NCI-H748 (cell line): ENCODE measurements around the gene PM20D1.
"Not testable (repeated sequence)": the region's sequence is repeated elsewhere in the genome, so short reads cannot be mapped to it uniquely, and the experiment has no call there.

ENCODE experiments used
- DNase-seq: peaks from one replicate; lab custom pipeline; 2025; ENCODE audit not compliant: unreplicated experiment; lab: John Stamatoyannopoulos, UW

The PM20D1 gene, protein sequence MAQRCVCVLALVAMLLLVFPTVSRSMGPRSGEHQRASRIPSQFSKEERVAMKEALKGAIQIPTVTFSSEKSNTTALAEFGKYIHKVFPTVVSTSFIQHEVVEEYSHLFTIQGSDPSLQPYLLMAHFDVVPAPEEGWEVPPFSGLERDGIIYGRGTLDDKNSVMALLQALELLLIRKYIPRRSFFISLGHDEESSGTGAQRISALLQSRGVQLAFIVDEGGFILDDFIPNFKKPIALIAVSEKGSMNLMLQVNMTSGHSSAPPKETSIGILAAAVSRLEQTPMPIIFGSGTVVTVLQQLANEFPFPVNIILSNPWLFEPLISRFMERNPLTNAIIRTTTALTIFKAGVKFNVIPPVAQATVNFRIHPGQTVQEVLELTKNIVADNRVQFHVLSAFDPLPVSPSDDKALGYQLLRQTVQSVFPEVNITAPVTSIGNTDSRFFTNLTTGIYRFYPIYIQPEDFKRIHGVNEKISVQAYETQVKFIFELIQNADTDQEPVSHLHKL

DNA sequence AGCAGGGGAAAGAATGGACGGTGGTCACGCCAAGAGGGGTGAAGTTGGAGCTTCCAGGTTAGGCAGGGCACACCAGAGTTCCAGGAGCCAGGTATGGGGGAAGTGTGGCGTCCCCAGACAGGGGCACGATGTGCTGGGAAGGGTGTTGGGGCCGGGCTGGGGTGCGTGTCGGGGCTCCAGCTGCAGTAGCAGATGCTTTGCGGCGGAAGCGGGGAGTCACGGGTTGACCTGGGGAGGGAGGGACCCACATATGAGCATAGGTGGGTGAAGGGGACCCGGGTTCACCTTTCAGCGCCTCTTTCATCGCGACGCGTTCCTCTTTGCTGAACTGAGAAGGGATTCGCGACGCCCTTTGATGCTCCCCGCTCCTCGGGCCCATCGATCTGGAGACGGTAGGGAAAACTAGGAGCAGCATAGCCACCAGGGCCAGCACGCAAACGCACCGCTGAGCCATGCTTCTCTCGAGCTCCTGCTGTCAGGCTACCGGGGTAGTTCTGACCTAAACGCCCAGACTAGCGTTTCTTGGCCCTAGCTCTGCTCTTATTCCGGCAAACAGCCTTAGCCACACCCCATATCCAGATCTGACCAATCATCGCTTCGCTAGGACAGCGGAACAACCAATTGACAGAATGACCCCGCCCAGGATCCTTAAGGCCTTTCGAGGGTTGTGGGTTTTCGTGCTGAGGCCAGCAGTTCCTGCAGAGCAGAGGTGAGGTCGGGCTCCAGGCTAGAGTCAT lies at the start of gene PM20D1:
TSS of gene PM20D1 (minus strand) at position 514 of the 737 bp plus-strand sequence. CDS start at position 454, 60 bp downstream.
- no peak for DNase-seq

DNA sequence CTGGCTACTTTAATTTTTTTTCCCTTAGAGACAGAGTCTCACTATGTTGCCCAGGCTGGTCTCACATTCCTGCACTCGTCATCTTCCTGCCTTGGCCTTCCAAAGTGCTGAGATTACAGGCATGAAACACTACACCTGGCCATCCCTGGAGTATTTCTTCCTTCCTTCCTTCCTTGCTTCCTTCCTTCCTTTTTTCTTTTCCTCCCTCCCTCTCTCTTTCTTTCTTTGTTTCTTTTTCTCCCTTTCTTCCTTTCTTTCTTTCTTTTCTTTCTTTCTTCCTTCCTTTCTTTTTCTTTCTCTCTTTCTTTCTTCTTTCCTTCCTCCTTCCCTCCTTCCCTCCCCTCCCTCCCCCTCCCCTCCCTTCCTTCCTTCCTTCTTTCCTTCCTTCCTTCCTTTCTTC lies 46.4 kb upstream of the PM20D1 start:
- DNase-seq, result no peak

DNA sequence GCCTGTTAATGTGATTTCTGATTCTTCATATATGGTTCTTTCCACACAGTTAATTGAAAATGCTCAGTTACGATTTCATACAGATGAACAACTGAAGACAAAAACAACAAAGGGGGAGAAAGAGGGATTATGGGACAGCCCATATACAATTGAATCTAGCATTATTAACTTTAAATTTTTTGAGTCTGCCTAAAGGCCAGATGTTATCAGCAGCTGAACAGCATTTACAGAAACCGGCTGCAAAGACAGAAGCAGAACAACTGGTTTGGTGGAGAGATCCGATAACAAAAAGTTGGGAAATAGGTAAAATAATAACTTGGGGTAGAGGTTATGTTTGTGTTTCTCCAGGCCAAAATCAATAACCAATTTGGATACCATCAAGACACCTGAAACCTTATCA lies 44.2 kb upstream of the PM20D1 start:
- DNase-seq, result not testable (repeated sequence)

DNA sequence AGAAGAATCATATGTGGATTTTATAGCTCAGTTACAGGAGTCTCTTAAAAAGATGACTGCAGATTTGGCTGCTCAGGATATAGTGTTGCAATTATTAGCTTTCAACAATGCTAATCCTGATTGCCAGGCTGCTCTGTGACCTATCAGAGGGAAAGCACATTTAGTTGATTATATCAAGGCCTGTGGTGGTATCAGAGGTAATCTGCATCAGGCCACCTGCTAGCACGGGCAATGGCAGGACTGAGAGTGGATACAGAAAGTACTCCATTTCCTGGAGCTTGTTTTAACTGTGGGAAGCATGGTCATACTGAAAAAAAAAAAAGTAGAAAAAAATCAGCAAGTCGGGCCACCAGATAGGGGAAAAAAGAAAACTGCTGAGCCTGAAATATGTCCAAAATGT lies 42.2 kb upstream of the PM20D1 start:
- DNase-seq, result not testable (repeated sequence)

DNA sequence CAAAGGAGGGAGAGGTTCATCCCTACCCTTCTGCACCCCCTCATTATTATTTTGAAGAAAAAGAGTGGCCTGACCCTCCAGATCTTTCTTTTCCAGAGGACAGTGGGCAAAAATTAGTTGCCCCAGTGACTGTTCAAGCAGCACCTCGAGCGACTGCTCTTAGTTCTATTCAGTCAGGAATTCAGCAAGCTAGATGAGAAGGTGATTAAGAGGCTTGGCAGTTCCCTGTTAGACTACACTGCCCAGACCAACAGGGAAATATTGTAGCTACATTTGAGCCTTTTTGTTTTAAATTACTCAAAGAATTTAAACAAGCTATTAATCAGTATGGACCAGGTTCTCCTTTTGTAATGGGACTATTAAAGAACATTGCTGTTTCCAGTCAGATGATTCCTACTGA lies 41.5 kb upstream of the PM20D1 start:
- not testable (repeated sequence) for DNase-seq

DNA sequence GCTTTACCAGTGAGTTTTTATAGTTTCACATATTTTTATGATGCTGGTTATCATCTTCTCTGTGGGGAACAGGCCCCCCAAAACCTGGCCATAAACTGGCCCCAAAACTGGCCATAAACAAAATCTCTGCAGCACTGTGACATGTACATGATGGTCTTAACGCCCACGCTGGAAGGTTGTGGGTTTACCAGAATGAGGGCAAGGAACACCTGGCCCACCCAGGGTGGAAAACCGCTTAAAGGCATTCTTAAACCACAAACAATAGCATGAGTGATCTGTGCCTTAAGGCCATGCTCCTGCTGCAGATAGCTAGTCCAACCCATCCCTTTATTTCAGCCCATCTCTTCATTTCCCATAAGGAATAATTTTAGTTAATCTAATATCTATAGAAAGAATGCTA lies 40.7 kb upstream of the PM20D1 start:
- DNase-seq, result not testable (repeated sequence)

DNA sequence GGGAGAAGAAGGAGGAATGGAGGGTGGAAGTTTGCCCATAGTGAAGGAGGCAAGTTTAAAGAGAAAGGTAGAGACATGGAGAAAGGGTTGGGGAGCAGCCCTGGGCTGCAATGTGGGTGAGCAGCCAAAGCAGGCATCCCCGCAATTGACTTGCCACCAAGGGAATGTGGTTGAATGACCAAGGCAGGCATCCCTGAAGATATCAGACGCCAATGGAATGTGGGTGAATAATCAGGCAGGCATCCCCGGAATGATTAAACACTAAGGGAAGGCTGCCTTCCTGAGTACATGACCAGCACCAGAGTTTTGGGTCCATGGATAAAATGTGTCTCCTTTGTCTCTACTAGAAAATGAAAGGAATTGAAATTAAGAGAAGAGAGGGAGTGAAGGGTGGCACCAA lies 39.8 kb upstream of the PM20D1 start:
- not testable (repeated sequence) for DNase-seq

DNA sequence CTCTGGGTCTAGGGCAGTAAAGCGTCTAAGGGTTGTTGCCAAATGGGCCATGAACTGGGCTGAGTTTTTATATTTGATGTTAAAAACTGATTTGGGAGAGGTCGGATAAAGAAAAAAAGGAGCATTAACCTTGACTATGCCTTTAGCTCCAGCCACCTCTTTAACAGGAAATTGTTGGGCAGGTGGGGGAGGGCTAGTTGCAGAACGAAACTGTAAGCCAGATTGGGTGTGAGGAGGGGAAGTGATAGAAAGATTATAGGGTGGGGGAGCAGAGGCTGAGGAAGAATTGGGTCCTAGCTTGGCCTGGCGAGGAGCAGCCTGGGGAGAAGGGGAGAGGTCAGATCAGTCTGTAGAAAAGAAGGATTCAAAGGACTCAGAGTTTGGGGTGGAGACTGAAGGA lies 39.1 kb upstream of the PM20D1 start:
- DNase-seq, result not testable (repeated sequence)

DNA sequence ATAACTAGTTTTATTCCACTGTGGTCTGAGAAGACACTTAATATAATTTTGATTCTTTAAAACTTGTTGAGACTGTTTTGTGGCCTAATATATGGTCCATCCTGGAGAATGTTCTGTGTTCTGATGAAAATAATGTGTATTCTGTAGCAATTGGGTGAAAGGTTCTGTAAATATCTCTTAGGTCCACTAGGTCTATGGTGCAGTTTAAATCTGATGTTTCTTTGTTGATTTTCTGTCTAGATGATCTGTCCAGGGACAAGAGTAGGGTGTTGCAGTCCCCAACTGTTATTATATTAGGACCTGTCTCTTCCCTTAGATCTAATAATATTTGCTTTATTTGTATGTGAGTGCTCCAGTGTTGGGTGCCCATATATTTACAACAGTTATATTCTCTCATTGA lies 33.9 kb upstream of the PM20D1 start:
- no peak for DNase-seq

DNA sequence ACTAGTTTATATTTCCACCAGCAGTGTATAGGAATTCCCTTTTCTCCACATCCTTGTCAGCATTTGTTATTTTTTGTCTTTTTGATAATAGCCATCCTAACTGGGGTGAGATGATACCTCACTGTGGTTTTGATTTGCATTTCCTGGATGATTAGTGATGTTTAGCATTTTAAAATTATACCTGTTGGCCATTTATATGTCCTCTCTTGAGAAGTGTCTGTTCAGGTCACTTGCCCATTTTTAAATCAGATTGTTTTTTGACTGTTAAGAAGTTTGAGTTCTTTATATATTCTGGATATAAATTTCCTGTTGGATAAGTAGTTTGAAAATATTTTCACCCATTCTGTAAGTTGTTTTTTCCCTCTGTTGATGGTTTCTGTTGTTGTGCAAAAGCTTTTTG lies 31.0 kb upstream of the PM20D1 start:
- no peak for DNase-seq

DNA sequence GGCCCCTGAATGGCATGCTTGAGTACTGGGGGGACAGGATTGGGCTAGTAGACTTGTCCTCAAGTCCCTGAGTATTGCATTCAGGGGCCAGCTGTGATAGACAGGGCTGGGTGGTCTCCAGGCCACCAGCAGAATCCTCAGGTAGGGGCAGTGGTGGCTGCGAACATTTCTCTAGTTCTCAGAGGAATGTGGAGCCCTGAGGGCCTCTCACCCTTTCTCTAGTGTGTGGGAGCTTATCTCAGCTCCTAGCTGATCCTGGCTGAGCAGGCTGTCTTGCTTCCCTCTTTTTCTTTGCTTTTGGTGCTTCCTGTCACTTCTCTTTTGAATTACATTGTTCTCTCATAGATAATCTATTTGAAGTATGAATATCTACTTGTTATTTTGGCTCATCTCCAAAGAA lies 30.0 kb upstream of the PM20D1 start:
- DNase-seq, result no peak

DNA sequence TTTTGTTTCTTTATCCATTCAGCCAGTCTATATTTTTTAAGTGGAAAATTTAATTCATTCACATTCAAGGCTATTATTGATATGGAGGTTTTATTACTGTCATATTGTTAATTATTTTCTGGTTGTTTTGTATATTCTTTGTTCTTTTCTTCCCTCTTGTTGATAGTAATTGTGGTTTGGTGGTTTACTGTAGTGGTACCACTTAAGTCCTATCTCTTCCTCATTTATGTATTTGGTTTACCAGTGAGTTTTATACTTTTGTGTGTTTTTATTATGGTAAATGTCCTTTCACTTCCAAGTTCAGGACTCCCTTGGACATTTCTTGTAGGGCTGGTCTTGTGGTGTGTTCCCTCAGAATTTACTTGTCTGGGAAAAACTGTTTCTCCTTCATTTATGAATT lies 28.1 kb upstream of the PM20D1 start:
- no peak for DNase-seq

DNA sequence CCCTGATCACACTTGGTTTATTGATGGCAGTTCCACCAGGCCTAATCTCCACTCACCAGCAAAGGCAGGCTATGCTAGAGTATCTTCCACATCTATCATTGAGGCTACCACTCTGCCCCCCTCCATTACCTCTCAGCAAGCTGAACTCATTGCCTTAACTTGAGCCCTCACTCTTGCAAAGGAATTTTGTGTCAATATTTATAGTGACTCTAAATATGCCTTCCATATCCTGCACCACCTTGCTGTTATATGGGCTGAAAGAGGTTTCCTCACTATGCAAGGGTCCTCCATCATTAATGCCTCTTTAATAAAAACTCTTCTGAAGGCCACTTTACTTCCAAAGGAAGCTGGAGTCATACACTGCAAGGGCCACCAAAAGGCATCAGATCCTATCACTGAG lies 23.2 kb upstream of the PM20D1 start:
- DNase-seq, result not testable (repeated sequence)

DNA sequence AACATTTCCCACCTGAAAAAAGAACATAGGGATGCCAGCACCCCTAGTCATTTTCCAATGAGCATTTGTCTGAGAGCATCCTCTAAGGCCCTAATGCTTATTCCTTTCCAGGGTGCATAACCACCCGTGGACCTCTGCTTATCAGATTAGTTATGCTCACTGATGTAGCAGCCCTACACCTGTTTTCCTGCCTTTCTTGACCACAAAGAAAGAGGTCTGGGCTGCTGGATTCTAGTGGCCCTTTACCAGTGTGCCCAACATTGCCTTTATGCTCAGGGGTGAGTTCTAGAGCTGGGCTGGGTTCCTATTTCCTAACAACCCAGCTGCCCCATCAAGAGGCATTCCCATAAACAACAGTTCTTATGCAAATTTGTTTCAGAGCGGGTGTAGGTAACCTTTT lies 20.3 kb upstream of the PM20D1 start:
- no peak for DNase-seq

DNA sequence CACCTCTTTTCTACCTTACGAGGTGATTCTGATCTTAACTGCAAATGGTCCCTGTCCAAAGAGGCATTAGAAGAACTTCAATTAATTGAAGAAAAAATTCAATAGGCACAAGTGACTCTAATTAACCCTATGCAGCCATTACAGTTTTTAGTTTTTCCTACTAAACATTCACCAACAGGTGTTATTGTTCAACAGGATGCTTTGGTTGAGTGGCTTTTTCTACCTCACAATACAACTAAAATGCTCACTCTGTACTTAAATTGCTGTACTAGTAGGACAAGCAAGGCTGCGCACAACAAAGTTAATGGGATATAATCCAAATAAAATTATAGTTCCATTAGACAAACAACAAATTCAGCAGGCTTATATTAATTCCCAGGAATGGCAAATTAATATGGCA lies 11.6 kb upstream of the PM20D1 start:
- no peak for DNase-seq

DNA sequence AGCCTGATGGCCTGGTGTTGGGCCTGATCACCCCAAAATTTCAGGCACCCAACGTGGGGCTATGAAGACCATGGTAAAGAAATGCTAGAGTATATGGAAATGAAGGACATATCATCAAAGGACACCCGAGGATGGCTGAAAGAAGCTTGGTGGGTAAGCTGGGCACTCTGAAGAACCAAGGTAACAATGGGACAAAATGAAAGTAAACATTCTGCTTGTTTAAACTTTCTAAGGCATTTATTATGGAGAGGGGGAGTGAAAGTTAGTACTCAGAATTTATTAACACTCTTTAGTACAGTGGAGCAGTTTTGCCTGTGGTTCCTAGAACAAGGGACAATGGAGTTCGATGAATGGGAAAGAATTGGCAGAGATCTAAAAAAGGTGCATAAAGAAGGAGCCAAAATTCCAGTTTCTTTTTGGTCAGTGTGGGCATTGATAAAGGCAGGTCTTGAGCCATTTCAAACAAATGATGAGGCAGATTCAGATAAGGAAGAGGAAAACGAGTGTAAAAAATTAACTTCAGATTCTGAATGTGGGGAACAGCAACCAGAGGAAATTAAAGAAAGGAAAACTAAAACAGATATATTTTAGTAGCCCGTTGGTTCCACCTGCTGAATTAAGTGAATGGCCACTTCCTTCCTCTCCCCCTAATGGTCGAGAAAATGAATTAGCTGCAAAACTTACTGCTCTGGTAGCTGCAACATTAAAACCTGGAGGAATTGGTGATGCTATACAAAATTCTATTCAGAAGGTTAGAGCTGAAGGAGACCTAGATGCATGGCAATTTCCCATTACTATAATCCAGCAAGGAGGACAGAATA lies 8.4 kb upstream of the PM20D1 start:
- DNase-seq, result no peak

DNA sequence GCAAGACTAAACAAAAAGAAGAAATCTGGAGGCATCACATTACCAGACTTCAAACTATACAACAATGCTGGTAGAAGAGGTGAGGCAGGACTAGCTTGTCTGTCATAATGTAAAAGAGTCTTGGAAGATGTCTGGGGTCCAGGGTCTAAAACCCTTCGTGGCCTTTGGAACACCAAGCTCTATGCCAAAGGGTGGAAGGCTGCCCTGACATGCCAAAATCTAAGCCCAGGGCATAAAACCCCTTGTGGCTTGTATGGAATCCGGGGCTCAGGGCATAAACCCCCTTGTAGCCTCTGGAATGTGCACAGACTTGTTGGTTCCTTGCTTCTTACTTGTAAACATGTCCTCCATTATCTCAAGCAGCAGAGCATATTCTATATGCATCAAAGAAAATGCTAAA lies 7.6 kb upstream of the PM20D1 start:
- not testable (repeated sequence) for DNase-seq

DNA sequence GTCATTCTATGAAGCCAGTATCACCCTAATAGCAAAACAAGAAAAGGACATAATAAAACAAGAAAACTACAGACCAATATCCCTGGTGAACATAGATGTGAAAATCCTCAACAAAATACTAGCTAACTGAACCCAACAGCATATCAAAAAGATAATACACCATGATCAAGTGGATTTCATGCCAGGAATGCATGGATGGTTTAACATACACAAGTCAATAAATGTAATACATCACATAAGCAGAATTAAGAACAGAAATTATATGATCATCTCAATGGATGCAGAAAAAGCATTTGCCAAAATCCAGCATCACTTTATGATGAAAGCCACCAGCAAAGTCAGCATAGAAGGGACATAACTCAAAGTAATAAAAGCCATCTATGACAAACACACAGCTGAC lies 6.5 kb upstream of the PM20D1 start:
- no peak for DNase-seq

DNA sequence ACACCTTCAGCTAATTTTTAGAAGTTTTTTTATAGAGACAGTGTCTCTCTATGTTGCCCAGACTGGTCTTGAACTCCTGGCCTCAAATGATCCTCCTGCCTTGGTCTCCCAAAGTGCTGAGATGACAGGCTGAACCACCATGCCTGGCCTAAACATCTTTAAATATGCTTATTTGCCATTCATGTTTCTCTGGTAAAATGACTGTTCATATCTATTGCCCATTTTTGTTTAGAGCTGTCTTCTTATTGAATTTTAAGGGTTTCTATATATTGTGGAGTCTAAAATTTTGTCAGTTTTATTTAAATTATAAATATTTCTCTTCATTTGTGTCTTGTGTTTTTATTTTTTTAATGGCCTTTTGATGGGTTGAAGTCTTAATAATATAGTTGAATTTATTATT lies 3.0 kb upstream of the PM20D1 start:
- no peak for DNase-seq

DNA sequence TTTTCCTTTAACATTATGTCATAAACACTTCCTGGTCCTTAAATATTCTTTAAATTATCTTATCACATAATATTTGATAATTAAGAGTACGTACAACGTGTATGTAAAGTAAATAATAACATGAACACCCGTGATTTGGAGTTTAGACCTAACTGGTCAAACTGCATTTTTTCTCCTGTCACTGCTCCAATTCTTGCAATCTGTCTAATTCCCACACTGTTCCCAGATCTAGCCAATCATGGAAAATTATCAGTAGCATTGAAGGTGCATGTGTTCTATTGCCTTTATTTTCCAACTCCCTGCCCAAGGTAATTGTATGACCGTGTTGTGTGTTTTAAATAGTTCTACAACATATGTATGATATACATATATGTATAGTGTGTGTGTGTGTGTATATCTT lies 2.1 kb upstream of the PM20D1 start:
- no peak for DNase-seq
